Endothelial cell (in vitro differentiated cells): ENCODE data around the gene CACNA1H. TPM values are rescaled to one million over a fixed set of nuclear protein-coding genes. Genes with fewer than 3 reads are reported as not detected.

ENCODE experiments used
- DNase-seq: peaks from one replicate; pipeline ENCODE4 v3.0.0; 2021; ENCODE audit warnings: low spot score
- H3K27ac Mint-ChIP-seq: one replicate; pipeline ENCODE4 v1.8.0; 2021; ENCODE audit warnings: mixed read lengths, inconsistent platforms; ENCODE audit not compliant: unreplicated experiment
- H3K27me3 Mint-ChIP-seq: one replicate; pipeline ENCODE4 v1.8.0; 2021; ENCODE audit warnings: mild to moderate bottlenecking, moderate library complexity, mixed read lengths, inconsistent platforms; ENCODE audit not compliant: unreplicated experiment
- H3K36me3 Mint-ChIP-seq: one replicate; pipeline ENCODE4 v1.8.0; 2021; ENCODE audit warnings: mild to moderate bottlenecking, low read depth, mixed read lengths, inconsistent platforms; ENCODE audit not compliant: unreplicated experiment
- H3K4me1 Mint-ChIP-seq: one replicate; pipeline ENCODE4 v1.8.0; 2021; ENCODE audit warnings: mild to moderate bottlenecking, mixed read lengths, inconsistent platforms; ENCODE audit not compliant: unreplicated experiment
- H3K4me3 Mint-ChIP-seq: one replicate; pipeline ENCODE4 v1.8.0; 2021; ENCODE audit warnings: mild to moderate bottlenecking, mixed read lengths, inconsistent platforms; ENCODE audit not compliant: unreplicated experiment
- H3K9me3 Mint-ChIP-seq: one replicate; pipeline ENCODE4 v1.8.0; 2021; ENCODE audit warnings: mixed read lengths, inconsistent platforms; ENCODE audit not compliant: unreplicated experiment
- total RNA-seq: library from RNA; stranded (reverse); fragmentation: NEBNext Ultra II Directional; extraction: Animal tissue kit (Norgen Biotek cat#: 25700); gene quantifications from one replicate; pipeline ENCODE4 v1.2.1, GENCODE V29; 2021; ENCODE audit not compliant: unreplicated experiment
- TF ChIP-seq, protein P1 (sequence below): fragments of 200-600 bp; sonication (generic); IDR thresholded peaks from one replicate; pipeline ENCODE4 v1.5.0; 2021; ENCODE audit warnings: antibody characterized with exemption; ENCODE audit not compliant: unreplicated experiment

CACNA1H gene
- total RNA-seq, 1 donor from 2014 or later = 3.4 TPM

DNA sequence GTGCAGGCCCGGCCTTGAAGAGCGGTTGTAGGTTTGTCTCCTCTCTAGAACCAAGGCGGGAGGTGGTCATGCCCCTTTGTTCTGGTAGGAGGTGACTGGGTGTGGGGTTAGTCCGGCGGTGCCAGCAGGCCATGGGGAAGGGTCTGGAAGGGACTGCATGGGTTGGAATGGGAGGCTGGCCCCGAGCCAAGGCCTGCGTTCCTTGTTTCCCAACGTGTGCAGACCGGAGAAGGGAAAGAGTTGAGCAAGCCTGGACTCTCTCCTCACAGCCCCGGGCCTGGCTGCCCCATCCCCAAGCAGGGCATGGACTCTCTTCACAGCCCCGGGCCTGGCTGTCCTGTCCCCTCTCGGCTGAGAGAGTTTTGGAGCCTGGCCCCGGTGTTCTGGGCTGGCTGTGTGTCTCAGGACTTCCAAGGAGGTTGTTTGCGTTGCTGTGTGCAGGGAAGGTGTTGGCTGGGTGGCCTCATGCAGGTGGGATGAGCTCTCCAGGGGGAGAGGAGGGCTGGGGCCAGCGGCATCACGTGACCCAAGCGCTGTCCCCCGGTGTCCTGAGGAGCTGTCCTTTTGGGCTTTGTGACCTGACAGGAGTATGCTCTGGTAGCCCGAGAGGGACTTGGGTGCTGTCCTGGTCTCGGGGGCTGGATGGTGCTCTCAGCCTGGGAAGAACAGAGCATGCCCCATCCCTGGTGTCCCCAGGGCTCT lies 2.6 kb downstream of the CACNA1H start:
- Mint-ChIP-seq H3K4me3 (no peak overlapping the region), H3K27me3 (peaks cover 8% of the 10 kb centered on the region), H3K27ac (no peak overlapping the region), H3K4me1 (no peaks in the 10 kb centered on the region), H3K36me3 (no peaks in the 10 kb centered on the region), H3K9me3 (no peaks in the 10 kb centered on the region)
- TF ChIP-seq, protein P1, sequence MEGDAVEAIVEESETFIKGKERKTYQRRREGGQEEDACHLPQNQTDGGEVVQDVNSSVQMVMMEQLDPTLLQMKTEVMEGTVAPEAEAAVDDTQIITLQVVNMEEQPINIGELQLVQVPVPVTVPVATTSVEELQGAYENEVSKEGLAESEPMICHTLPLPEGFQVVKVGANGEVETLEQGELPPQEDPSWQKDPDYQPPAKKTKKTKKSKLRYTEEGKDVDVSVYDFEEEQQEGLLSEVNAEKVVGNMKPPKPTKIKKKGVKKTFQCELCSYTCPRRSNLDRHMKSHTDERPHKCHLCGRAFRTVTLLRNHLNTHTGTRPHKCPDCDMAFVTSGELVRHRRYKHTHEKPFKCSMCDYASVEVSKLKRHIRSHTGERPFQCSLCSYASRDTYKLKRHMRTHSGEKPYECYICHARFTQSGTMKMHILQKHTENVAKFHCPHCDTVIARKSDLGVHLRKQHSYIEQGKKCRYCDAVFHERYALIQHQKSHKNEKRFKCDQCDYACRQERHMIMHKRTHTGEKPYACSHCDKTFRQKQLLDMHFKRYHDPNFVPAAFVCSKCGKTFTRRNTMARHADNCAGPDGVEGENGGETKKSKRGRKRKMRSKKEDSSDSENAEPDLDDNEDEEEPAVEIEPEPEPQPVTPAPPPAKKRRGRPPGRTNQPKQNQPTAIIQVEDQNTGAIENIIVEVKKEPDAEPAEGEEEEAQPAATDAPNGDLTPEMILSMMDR = no peak
- DNase-seq = no peak

DNA sequence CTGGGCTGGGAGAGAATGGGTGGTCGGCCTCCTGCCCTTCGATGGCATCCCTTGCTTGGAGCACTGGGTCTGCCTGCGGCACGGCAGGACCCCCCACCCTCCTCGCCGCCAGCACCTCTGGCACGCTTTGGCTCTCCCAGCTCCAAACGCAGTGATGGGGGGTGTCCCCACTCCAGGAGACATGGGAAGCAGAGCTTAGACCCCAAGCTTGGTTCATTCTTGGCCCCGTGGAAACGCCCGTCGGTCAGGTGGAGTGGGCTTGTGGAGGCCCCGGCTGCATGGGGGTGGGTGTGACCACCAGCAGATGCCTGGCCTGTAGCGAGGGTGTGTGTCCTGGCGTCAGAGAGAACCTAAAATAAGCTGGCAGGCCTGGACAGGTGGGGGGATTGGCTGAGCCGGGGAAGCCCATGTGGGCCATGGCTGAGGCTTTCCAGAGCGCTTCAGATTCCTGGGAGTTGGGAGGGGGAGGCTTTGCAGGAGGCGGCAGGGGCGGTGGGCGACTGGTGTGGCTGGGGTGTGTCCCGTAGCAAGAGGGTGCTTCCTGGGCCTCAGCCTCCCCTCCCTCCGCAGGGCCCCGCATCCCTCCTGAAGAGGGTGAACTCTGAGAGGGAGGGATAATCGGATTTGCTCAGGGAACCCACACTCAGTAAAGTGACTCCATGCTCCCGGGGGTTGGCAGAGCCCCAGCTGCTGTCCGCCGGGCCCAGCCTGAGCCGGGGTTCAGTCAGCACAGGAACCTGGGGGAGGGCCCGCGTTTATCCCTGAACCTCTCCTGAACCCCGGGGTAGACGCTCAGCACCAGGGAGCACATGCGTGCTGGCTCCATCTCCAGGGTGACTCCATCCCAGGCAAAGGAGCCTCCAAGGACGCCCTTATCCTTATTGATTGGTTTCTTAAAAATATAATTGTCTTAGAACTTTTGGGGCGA lies 3.4 kb downstream of the CACNA1H start:
- H3K27ac Mint-ChIP-seq = no peak overlapping the region
- H3K4me3 Mint-ChIP-seq = no peak overlapping the region
- H3K9me3 Mint-ChIP-seq = no peaks in the 10 kb centered on the region
- H3K36me3 Mint-ChIP-seq = no peaks in the 10 kb centered on the region
- no peak for DNase-seq
- TF ChIP-seq, protein P1 = no peak
- H3K4me1 Mint-ChIP-seq = no peaks in the 10 kb centered on the region
- peaks cover 1% of the 10 kb centered on the region for H3K27me3 Mint-ChIP-seq

DNA sequence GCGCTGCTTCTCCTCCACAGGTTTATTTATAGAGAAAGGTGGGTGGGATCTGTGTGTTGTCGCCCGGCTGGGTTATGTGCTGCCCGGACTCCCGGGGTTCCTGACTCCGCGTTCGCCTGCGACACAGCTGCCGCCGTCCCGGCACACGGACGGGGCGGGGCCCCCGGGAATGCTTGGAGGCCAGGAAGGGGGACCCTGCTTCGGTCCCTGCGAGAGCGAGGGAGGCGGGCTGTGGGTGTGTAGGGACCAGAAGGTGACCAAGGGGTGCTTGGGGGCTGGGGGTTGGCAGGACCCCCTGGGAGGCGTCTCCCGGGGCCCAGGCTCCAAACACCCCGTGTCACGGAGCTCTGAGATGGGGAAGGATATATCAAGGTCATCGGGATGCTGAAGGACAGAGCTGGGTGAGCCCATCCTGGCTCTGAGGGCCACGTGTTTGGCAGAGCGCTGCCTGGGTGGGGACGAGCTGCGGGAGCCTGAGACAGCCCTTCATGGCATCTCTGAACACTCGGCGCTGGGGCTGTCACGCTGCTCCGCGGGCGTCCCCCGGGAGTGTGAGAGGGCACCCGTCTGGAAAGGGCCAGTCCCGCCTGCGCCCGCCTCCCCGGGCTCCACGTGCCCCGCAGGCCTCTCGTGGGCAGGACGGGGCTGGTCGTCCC lies 4.2 kb downstream of the CACNA1H start:
- H3K27me3 Mint-ChIP-seq = peaks cover 1% of the 10 kb centered on the region
- no peaks in the 10 kb centered on the region for H3K4me1 Mint-ChIP-seq
- no peaks in the 10 kb centered on the region for H3K36me3 Mint-ChIP-seq
- TF ChIP-seq, protein P1 = no peak
- no peak overlapping the region for H3K4me3 Mint-ChIP-seq
- no peak for DNase-seq
- H3K27ac Mint-ChIP-seq = no peak overlapping the region
- no peaks in the 10 kb centered on the region for H3K9me3 Mint-ChIP-seq

DNA sequence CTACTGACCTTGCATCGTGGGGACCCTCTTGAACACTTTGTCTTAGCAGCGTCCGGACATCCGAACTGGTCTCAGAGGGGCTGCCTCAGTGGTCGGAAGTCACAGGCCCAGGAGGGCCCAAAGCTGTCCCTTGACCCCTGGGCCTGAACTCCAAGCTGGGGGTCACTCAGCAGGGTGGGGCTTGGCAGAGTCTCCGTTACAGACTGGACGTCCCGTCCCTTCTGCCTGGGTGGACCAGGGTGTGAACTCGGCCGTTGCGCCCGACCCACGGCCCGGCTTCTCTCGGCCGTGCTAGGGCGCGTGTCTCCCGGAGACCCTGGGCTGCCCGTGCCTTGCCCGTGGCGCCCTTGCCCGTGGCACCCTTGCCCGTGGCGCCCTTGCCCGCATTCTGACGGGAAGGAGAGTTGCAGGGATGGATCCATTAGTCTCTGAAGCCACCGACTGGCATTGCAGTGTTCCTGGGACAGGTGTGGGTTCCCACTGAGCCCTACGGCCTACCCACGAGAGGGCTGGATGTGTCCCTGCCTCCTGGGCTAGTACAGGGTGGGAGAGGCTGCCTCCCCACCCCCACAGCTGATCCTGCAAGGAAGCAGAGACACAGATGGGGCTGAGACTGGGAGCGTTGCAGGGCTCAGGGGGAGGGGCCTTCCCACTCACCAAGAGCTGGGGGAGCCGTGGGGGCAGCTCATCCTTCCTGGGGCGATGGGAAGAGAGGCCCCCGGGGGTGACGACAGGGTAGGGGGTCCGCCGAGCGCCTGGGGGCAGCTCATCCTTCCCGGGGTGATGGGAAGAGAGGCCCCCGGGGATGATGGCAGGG lies 4.9 kb downstream of the CACNA1H start:
- DNase-seq = no peak
- H3K9me3 Mint-ChIP-seq = no peaks in the 10 kb centered on the region
- TF ChIP-seq, protein P1 = no peak
- H3K27ac Mint-ChIP-seq = no peak overlapping the region
- no peaks in the 10 kb centered on the region for H3K4me1 Mint-ChIP-seq
- H3K4me3 Mint-ChIP-seq = no peak overlapping the region
- no peaks in the 10 kb centered on the region for H3K36me3 Mint-ChIP-seq
- H3K27me3 Mint-ChIP-seq = peaks cover 1% of the 10 kb centered on the region
